ENCODE results near the gene PDCD7. TPM values are rescaled to one million over a fixed set of nuclear protein-coding genes. Genes with fewer than 3 reads are reported as not detected.
"Not testable (repeated sequence)": the region's sequence is repeated elsewhere in the genome, so short reads cannot be mapped to it uniquely, and the experiment has no call there.

The PDCD7 gene
- total and polyA plus RNA-seq, 3 experiments from 2014 or later = 21.7 to 39.6 (median 33.6) TPM

GRCh38 chr15:65095011-65095746 lies 38.4 kb downstream of the PDCD7 start:
- no peaks in the 10 kb centered on the region for H3K9me3 Mint-ChIP-seq
- H3K27me3 ChIP-seq (ENCODE audit: insufficient read depth, low read length, poor library complexity, severe bottlenecking) = no peaks in the 10 kb centered on the region
- POLR2A ChIA-PET = no interaction called here

DNA sequence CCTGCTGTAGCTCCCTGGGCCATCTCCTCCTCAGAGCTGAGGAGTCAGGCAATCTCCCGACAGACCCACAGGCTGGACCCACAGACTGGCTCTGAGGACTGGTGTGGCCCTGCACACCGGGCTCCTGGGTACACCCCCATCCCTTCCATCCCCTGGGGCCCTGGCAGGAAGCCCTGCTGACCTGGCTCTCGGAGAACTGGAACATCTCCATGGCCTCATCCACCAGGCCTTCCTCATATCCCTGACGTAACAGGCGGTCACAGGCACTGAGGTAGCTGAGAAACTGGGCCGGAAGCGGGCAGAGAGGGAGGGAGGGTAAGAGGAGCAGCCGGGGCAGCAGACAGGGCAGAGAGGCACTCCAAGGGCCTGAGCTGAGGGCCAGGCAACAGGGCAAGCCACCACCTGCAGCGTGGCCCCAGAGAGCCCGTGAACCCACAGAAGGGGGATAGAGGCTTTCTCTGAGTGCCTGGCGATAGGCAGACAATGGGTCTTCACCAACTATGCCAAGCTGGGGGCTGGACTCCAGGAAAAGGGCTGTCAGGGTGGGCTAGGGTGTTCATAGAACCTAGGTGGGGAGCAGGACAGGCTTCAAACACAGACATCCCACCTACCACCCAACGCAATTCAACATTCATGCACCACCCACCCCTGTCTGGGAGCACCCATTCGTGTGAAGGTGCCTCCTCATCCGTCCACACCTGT lies 39.2 kb downstream of the PDCD7 start:
- DNase-seq = no peak
- H3K4me3 ChIP-seq (ENCODE audit: low read length) = no peak overlapping the region
- CTCF ChIA-PET = no interaction called here
- peaks cover 8% of the 10 kb centered on the region for H3K36me3 ChIP-seq (ENCODE audit: insufficient read depth, low read length)
- no peaks in the 10 kb centered on the region for H3K4me1 ChIP-seq (ENCODE audit: insufficient read depth, low read length)
- H3K9me3 ChIP-seq (ENCODE audit: low read length) = no peaks in the 10 kb centered on the region
- Mint-ChIP-seq H3K36me3 (peaks cover 7 to 28% (median 13%) of the 10 kb centered on the region in 3 donors), H3K4me1 (no peaks in the 10 kb centered on the region), H3K4me3 (no peak overlapping the region), H3K27me3 (no peaks in the 10 kb centered on the region), H3K9me3 (no peaks in the 10 kb centered on the region), H3K27ac (peak overlapping the region in 2 of 8 donors; percentile 23 to 81)
- POLR2A ChIA-PET = no interaction called here
- H3K27me3 ChIP-seq (ENCODE audit: insufficient read depth, low read length, poor library complexity, severe bottlenecking) = no peaks in the 10 kb centered on the region
- no peak overlapping the region for H3K27ac ChIP-seq (ENCODE audit: low read depth, low read length)

More at GRCh38 chr15:65095011-65095746, 38.4 kb downstream of the PDCD7 start:
- no peaks in the 10 kb centered on the region for H3K27me3 Mint-ChIP-seq
- H3K36me3 Mint-ChIP-seq = peaks cover 7 to 34% (median 13%) of the 10 kb centered on the region in 3 donors
- peak overlapping the region in 1 of 8 donors; percentile 8 for H3K27ac Mint-ChIP-seq
- CTCF ChIA-PET = no interaction called here
- Histone ChIP-seq H3K4me3 (ENCODE audit: low read length) (no peak overlapping the region), H3K4me1 (ENCODE audit: insufficient read depth, low read length) (no peaks in the 10 kb centered on the region), H3K27ac (ENCODE audit: low read depth, low read length) (no peak overlapping the region), H3K9me3 (ENCODE audit: low read length) (no peaks in the 10 kb centered on the region), H3K36me3 (ENCODE audit: insufficient read depth, low read length) (peaks cover 12% of the 10 kb centered on the region)
- no peak overlapping the region for H3K4me3 Mint-ChIP-seq
- no peak for DNase-seq
- no peaks in the 10 kb centered on the region for H3K4me1 Mint-ChIP-seq

GRCh38 chr15:65093793-65094170 lies 39.8 kb downstream of the PDCD7 start:
- H3K36me3 Mint-ChIP-seq = peaks cover 7 to 21% (median 10%) of the 10 kb centered on the region in 3 donors
- POLR2A ChIA-PET; H3K9me3 Mint-ChIP-seq; H3K27ac ChIP-seq (ENCODE audit: low read depth, low read length); CTCF ChIA-PET; H3K4me3 Mint-ChIP-seq; H3K4me1 ChIP-seq (ENCODE audit: insufficient read depth, low read length); H3K27me3 ChIP-seq (ENCODE audit: insufficient read depth, low read length, poor library complexity, severe bottlenecking); H3K4me3 ChIP-seq (ENCODE audit: low read length); H3K9me3 ChIP-seq (ENCODE audit: low read length); DNase-seq; H3K36me3 ChIP-seq (ENCODE audit: insufficient read depth, low read length); H3K4me1 Mint-ChIP-seq; H3K27me3 Mint-ChIP-seq: not testable (repeated sequence)
- H3K27ac Mint-ChIP-seq = peak overlapping the region in 2 of 8 donors; percentile 51 to 70

GRCh38 chr15:65092911-65093792 lies 40.5 kb downstream of the PDCD7 start:
- Histone ChIP-seq H3K4me1 (ENCODE audit: insufficient read depth, low read length) (no peaks in the 10 kb centered on the region), H3K27ac (ENCODE audit: low read depth, low read length) (no peak overlapping the region), H3K4me3 (ENCODE audit: low read length) (no peak overlapping the region), H3K27me3 (ENCODE audit: insufficient read depth, low read length, poor library complexity, severe bottlenecking) (no peaks in the 10 kb centered on the region), H3K9me3 (ENCODE audit: low read length) (no peaks in the 10 kb centered on the region), H3K36me3 (ENCODE audit: insufficient read depth, low read length) (no peaks in the 10 kb centered on the region)
- H3K9me3 Mint-ChIP-seq = no peaks in the 10 kb centered on the region
- H3K27ac Mint-ChIP-seq = peak overlapping the region in 2 of 8 donors; percentile 50 to 70
- CTCF ChIA-PET = no interaction called here
- H3K36me3 Mint-ChIP-seq = peaks cover 3 to 15% (median 3%) of the 10 kb centered on the region in 3 donors
- no peak for DNase-seq
- H3K4me3 Mint-ChIP-seq = no peak overlapping the region
- H3K4me1 Mint-ChIP-seq = no peaks in the 10 kb centered on the region
- POLR2A ChIA-PET = no interaction called here
- H3K27me3 Mint-ChIP-seq = no peaks in the 10 kb centered on the region

- Histone ChIP-seq H3K4me3 (ENCODE audit: low read length) (no peak overlapping the region), H3K9me3 (ENCODE audit: low read length) (no peaks in the 10 kb centered on the region), H3K4me1 (ENCODE audit: insufficient read depth, low read length) (no peaks in the 10 kb centered on the region), H3K36me3 (ENCODE audit: insufficient read depth, low read length) (no peaks in the 10 kb centered on the region), H3K27ac (ENCODE audit: low read depth, low read length) (no peak overlapping the region), H3K27me3 (ENCODE audit: insufficient read depth, low read length, poor library complexity, severe bottlenecking) (no peaks in the 10 kb centered on the region)
- DNase-seq = no peak
- no peak overlapping the region for H3K27ac Mint-ChIP-seq
- no peaks in the 10 kb centered on the region for H3K4me1 Mint-ChIP-seq
- H3K9me3 Mint-ChIP-seq = no peaks in the 10 kb centered on the region
- H3K4me3 Mint-ChIP-seq = no peak overlapping the region
- peaks cover 0 to 5% (median 0%) of the 10 kb centered on the region in 3 donors for H3K36me3 Mint-ChIP-seq
- ChIA-PET POLR2A (no interaction called here), CTCF (no interaction called here)
- no peaks in the 10 kb centered on the region for H3K27me3 Mint-ChIP-seq
These were observed 41.5 kb downstream of the PDCD7 start for GRCh38 chr15:65091946-65092770.

GRCh38 chr15:65089206-65089824 lies 44.3 kb downstream of the PDCD7 start:
- H3K4me3 ChIP-seq (ENCODE audit: low read length) = no peak overlapping the region
- no peaks in the 10 kb centered on the region for H3K9me3 ChIP-seq (ENCODE audit: low read length)
- peak overlapping the region in 1 of 8 donors; percentile 6 for H3K27ac Mint-ChIP-seq
- H3K27me3 ChIP-seq (ENCODE audit: insufficient read depth, low read length, poor library complexity, severe bottlenecking) = no peaks in the 10 kb centered on the region
- H3K27ac ChIP-seq (ENCODE audit: low read depth, low read length) = no peak overlapping the region
- POLR2A ChIA-PET = no interaction called here
- H3K36me3 Mint-ChIP-seq = no peaks in the 10 kb centered on the region
- CTCF ChIA-PET = no interaction called here
- DNase-seq = no peak
- no peaks in the 10 kb centered on the region for H3K36me3 ChIP-seq (ENCODE audit: insufficient read depth, low read length)
- H3K9me3 Mint-ChIP-seq = no peaks in the 10 kb centered on the region
- peaks cover 4 to 17% of the 10 kb centered on the region in 2 donors for H3K27me3 Mint-ChIP-seq
- no peak overlapping the region for H3K4me3 Mint-ChIP-seq
- H3K4me1 ChIP-seq (ENCODE audit: insufficient read depth, low read length) = no peaks in the 10 kb centered on the region
- no peaks in the 10 kb centered on the region for H3K4me1 Mint-ChIP-seq

DNA sequence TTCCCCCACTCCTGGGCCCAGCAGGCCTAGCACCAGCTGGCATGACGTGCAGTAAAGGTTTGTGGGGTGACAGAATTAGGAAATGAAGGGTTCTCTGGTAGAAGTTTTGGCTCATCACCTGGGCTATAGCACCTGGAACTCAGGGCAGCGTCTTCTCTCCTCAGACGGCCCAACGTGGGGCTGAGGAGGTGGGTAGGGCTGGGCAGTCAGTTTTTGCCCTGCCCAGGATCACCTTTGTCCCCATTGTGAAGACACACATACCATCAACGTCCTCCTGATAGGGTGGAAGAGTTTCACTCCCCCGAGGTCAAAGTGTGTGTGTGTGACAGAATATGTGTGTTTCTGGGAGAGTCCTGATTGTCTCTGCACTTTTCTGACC lies 45.0 kb downstream of the PDCD7 start:
- Mint-ChIP-seq H3K4me1 (no peaks in the 10 kb centered on the region), H3K4me3 (no peak overlapping the region), H3K27me3 (peaks cover 8 to 24% of the 10 kb centered on the region in 2 donors), H3K36me3 (no peaks in the 10 kb centered on the region), H3K27ac (peak overlapping the region in 1 of 8 donors; percentile 32), H3K9me3 (no peaks in the 10 kb centered on the region)
- Histone ChIP-seq H3K4me3 (ENCODE audit: low read length) (no peak overlapping the region), H3K36me3 (ENCODE audit: insufficient read depth, low read length) (no peaks in the 10 kb centered on the region), H3K4me1 (ENCODE audit: insufficient read depth, low read length) (no peaks in the 10 kb centered on the region), H3K27me3 (ENCODE audit: insufficient read depth, low read length, poor library complexity, severe bottlenecking) (peaks cover 5% of the 10 kb centered on the region), H3K27ac (ENCODE audit: low read depth, low read length) (no peak overlapping the region), H3K9me3 (ENCODE audit: low read length) (no peaks in the 10 kb centered on the region)
- POLR2A ChIA-PET = no interaction called here
- DNase-seq = no peak
- CTCF ChIA-PET = no interaction called here

All from CD8-positive, alpha-beta memory T cell (primary cell).